ENCODE results near the gene MPG.
A peak's percentile ranks its signal among the peaks of the same experiment; 100 is the strongest.

The MPG gene

GRCh38 chr16:79151-80054 lies 1.4 kb downstream of the MPG start:
- no peak for TF ChIP-seq TEAD4 (IDR thresholded peaks at IDR 0.05)
- no peak for TF ChIP-seq USF1 (IDR thresholded peaks at IDR 0.05)
- TF ChIP-seq FOXM1 (IDR thresholded peaks at IDR 0.05; ENCODE audit: borderline replicate concordance, low read depth), result no peak
- TF ChIP-seq TAF1 (IDR thresholded peaks at IDR 0.05; ENCODE audit: low read depth), result no peak
- TF ChIP-seq MAX (IDR thresholded peaks at IDR 0.05), result no peak
- no peak for TF ChIP-seq RAD21 (IDR thresholded peaks at IDR 0.05; ENCODE audit: low read depth)

- TF ChIP-seq YY1 (IDR thresholded peaks at IDR 0.05; ENCODE audit: low read depth) (no peak), MAX (IDR thresholded peaks at IDR 0.05) (no peak), FOXM1 (IDR thresholded peaks at IDR 0.05; ENCODE audit: borderline replicate concordance, low read depth) (no peak), CEBPB (IDR thresholded peaks at IDR 0.05) (no peak), EP300 (IDR thresholded peaks at IDR 0.05; ENCODE audit: borderline replicate concordance) (no peak), TCF12 (IDR thresholded peaks at IDR 0.05; ENCODE audit: low read depth) (no peak)
These were observed 5.1 kb downstream of the MPG start for GRCh38 chr16:83060-83603.

GRCh38 chr16:83781-84615 lies 6.0 kb downstream of the MPG start:
- peak; percentile 70 for TF ChIP-seq USF1 (IDR thresholded peaks at IDR 0.05)
- TF ChIP-seq NFIC (IDR thresholded peaks at IDR 0.05), result no peak
- TF ChIP-seq EP300 (IDR thresholded peaks at IDR 0.05; ENCODE audit: borderline replicate concordance), result no peak
- no peak for TF ChIP-seq REST (IDR thresholded peaks at IDR 0.05; ENCODE audit: low read depth)
- peak; percentile 57; the same call in 1 of the 2 replicates for TF ChIP-seq TCF12 (IDR thresholded peaks at IDR 0.05; ENCODE audit: low read depth)
- no peak for TF ChIP-seq CEBPB (IDR thresholded peaks at IDR 0.05)
- 0 out of 2 replicates have a peak, but pooled peaks have one; percentile 2 for TF ChIP-seq MAX (IDR thresholded peaks at IDR 0.05)
- TF ChIP-seq CREB1 (IDR thresholded peaks at IDR 0.05; ENCODE audit: low read depth), result no peak
- TF ChIP-seq RAD21 (IDR thresholded peaks at IDR 0.05; ENCODE audit: low read depth), result no peak

GRCh38 chr16:84718-85406 lies 6.8 kb downstream of the MPG start:
- peak; percentile 15; the same call in 1 of the 2 replicates for TF ChIP-seq NFIC (IDR thresholded peaks at IDR 0.05)
- peak; percentile 71; the same call in 1 of the 2 replicates for TF ChIP-seq EP300 (IDR thresholded peaks at IDR 0.05; ENCODE audit: borderline replicate concordance)
- peak; percentile 56; the same call in 1 of the 2 replicates for TF ChIP-seq EGR1 (IDR thresholded peaks at IDR 0.05)
- TF ChIP-seq CREB1 (IDR thresholded peaks at IDR 0.05; ENCODE audit: low read depth), result no peak
- TF ChIP-seq TCF12 (IDR thresholded peaks at IDR 0.05; ENCODE audit: low read depth), result peak; percentile 66; the same call in 1 of the 2 replicates

GRCh38 chr16:85407-85782 lies 7.4 kb downstream of the MPG start:
- TF ChIP-seq MAX (IDR thresholded peaks at IDR 0.05), result no peak
- TF ChIP-seq USF1 (IDR thresholded peaks at IDR 0.05), result no peak
- no peak for TF ChIP-seq TEAD4 (IDR thresholded peaks at IDR 0.05)
- no peak for TF ChIP-seq CEBPB (IDR thresholded peaks at IDR 0.05)
- TF ChIP-seq EP300 (IDR thresholded peaks at IDR 0.05; ENCODE audit: borderline replicate concordance), result no peak

GRCh38 chr16:85865-86264 lies 7.8 kb downstream of the MPG start:
- TF ChIP-seq RAD21 (IDR thresholded peaks at IDR 0.05; ENCODE audit: low read depth) (no peak), YY1 (IDR thresholded peaks at IDR 0.05; ENCODE audit: low read depth) (no peak), CEBPB (IDR thresholded peaks at IDR 0.05) (no peak), NFIC (IDR thresholded peaks at IDR 0.05) (no peak), TAF1 (IDR thresholded peaks at IDR 0.05; ENCODE audit: low read depth) (no peak), REST (IDR thresholded peaks at IDR 0.05; ENCODE audit: low read depth) (no peak), MAX (IDR thresholded peaks at IDR 0.05) (no peak), EGR1 (IDR thresholded peaks at IDR 0.05) (no peak), TCF12 (IDR thresholded peaks at IDR 0.05; ENCODE audit: low read depth) (no peak), EP300 (IDR thresholded peaks at IDR 0.05; ENCODE audit: borderline replicate concordance) (no peak), TEAD4 (IDR thresholded peaks at IDR 0.05) (no peak), ZBTB7A (IDR thresholded peaks at IDR 0.05; ENCODE audit: low read depth) (no peak), FOXM1 (IDR thresholded peaks at IDR 0.05; ENCODE audit: borderline replicate concordance, low read depth) (no peak), USF1 (IDR thresholded peaks at IDR 0.05) (no peak), CREB1 (IDR thresholded peaks at IDR 0.05; ENCODE audit: low read depth) (no peak)

Data from Ishikawa (cell line).